Activated naive CD4-positive, alpha-beta T cell treated with anti-CD3 and anti-CD28 coated beads for 36 hours (primary cell): ENCODE results near the gene EIF4E2. TPM values are rescaled to one million over a fixed set of nuclear protein-coding genes. Genes with fewer than 3 reads are reported as not detected.
A peak's percentile ranks its signal among the peaks of the same experiment; 100 is the strongest.

Experiments
- CTCF ChIA-PET: fragments of 350-600 bp; sonication (Branson Sonifier 250); formaldehyde crosslinking; loops from one replicate; lab custom pipeline; 2021; ENCODE audit warnings: antibody characterized with exemption; lab: Charles Lee
- DNase-seq: peaks from one replicate; pipeline ENCODE4 v3.0.0-alpha.2; 2020
- H3K27ac Mint-ChIP-seq: one replicate; pipeline ENCODE4 v1.8.0; 2021; ENCODE audit warnings: mild to moderate bottlenecking, mixed read lengths
- H3K27me3 Mint-ChIP-seq: one replicate; pipeline ENCODE4 v1.8.0; 2021; ENCODE audit warnings: low read depth, mixed read lengths
- H3K36me3 Mint-ChIP-seq: one replicate; pipeline ENCODE4 v1.8.0; 2021; ENCODE audit warnings: low read depth, mixed read lengths
- H3K4me1 Mint-ChIP-seq: one replicate; pipeline ENCODE4 v1.8.0; 2021; ENCODE audit warnings: low read depth, mixed read lengths
- H3K4me3 Mint-ChIP-seq: one replicate; pipeline ENCODE4 v1.8.0; 2021; ENCODE audit warnings: mild to moderate bottlenecking, moderate library complexity, mixed read lengths
- H3K9me3 Mint-ChIP-seq: one replicate; pipeline ENCODE4 v1.8.0; 2021; ENCODE audit warnings: mixed read lengths
- intact Hi-C: fragments of 100-400 bp; cut with micrococcal nuclease; formaldehyde crosslinking; loops from one replicate; pipeline ENCODE4 v1.15.1; 2023
- total RNA-seq, 2 experiments: library from RNA; stranded (reverse); gene quantifications; one replicate each; pipeline ENCODE4 v1.2.3, GENCODE V29; 2021

Gene EIF4E2
- total RNA-seq, 2 experiments from 2014 or later: 46.6 to 54.1 TPM

- Mint-ChIP-seq H3K27me3 (no peaks in the 10 kb centered on the region), H3K4me3 (no peak overlapping the region), H3K9me3 (peaks cover 5% of the 10 kb centered on the region), H3K36me3 (no peaks in the 10 kb centered on the region), H3K27ac (no peak overlapping the region), H3K4me1 (peaks cover 8% of the 10 kb centered on the region)
- DNase-seq: no peak
- CTCF ChIA-PET: no interaction called here
- intact Hi-C loops: no loop called here
Observed at GRCh38 chr2:232597362-232598079, 47.0 kb downstream of the EIF4E2 start.

- no peak overlapping the region for H3K27ac Mint-ChIP-seq
- no peak overlapping the region for H3K4me3 Mint-ChIP-seq
- H3K36me3 Mint-ChIP-seq: no peaks in the 10 kb centered on the region
- no peaks in the 10 kb centered on the region for H3K27me3 Mint-ChIP-seq
- intact Hi-C loops: no loop called here
- peaks cover 3% of the 10 kb centered on the region for H3K4me1 Mint-ChIP-seq
- no peak for DNase-seq
- peaks cover 5% of the 10 kb centered on the region for H3K9me3 Mint-ChIP-seq
- CTCF ChIA-PET: no interaction called here
Observed at GRCh38 chr2:232598293-232598692, 47.8 kb downstream of the EIF4E2 start.

- Mint-ChIP-seq H3K4me3 (no peak overlapping the region), H3K27me3 (no peaks in the 10 kb centered on the region), H3K4me1 (no peaks in the 10 kb centered on the region), H3K36me3 (no peaks in the 10 kb centered on the region), H3K9me3 (peaks cover 5% of the 10 kb centered on the region), H3K27ac (no peak overlapping the region)
- DNase-seq: no peak
- CTCF ChIA-PET: interaction anchor here (0.6 kb wide), 1 partner anchor 21 kb away, joined by 3 read pairs; no protein-coding TSS in a partner anchor
- intact Hi-C loops: loop anchor here (10.0 kb wide), 1 partner anchor 95 kb away; the partner anchor contains the start of gene GIGYF2
Observed at GRCh38 chr2:232600053-232600773, 49.7 kb downstream of the EIF4E2 start.

- Mint-ChIP-seq H3K27me3 (no peaks in the 10 kb centered on the region), H3K27ac (no peak overlapping the region), H3K9me3 (no peaks in the 10 kb centered on the region), H3K36me3 (no peaks in the 10 kb centered on the region), H3K4me1 (peaks cover 3% of the 10 kb centered on the region), H3K4me3 (no peak overlapping the region)
- CTCF ChIA-PET: no interaction called here
- DNase-seq: no peak
- intact Hi-C loops: loop anchor here (10.0 kb wide), 1 partner anchor 92 kb away; the partner anchor contains the start of gene GIGYF2
Observed at GRCh38 chr2:232603283-232603682, 52.8 kb downstream of the EIF4E2 start.

- DNase-seq: no peak
- intact Hi-C loops: loop anchor here (10.0 kb wide), 1 partner anchor 90 kb away; the partner anchor contains the start of gene GIGYF2
- no peaks in the 10 kb centered on the region for H3K36me3 Mint-ChIP-seq
- no peak overlapping the region for H3K27ac Mint-ChIP-seq
- CTCF ChIA-PET: interaction anchor here (1.1 to 1.3 kb wide), 4 partner anchors 13 to 450 kb away, joined by 3 to 8 read pairs (median 4); no protein-coding TSS in a partner anchor
- H3K4me3 Mint-ChIP-seq: no peak overlapping the region
- no peaks in the 10 kb centered on the region for H3K9me3 Mint-ChIP-seq
- H3K4me1 Mint-ChIP-seq: peaks cover 3% of the 10 kb centered on the region
- no peaks in the 10 kb centered on the region for H3K27me3 Mint-ChIP-seq
Observed at GRCh38 chr2:232604535-232604934, 54.0 kb downstream of the EIF4E2 start.

GRCh38 chr2:232607011-232607410 is 56.5 kb downstream of the EIF4E2 start:
- intact Hi-C loops: loop anchor here (2.0 to 10.0 kb wide), 4 partner anchors 62 to 835 kb away; partner anchors contain the start of gene GIGYF2
- CTCF ChIA-PET: interaction anchor here (0.6 to 1.1 kb wide), 2 partner anchors 446 to 890 kb away, joined by 3 read pairs; no protein-coding TSS in a partner anchor
- H3K36me3 Mint-ChIP-seq: no peaks in the 10 kb centered on the region

GRCh38 chr2:232609607-232610006 is 59.1 kb downstream of the EIF4E2 start:
- Mint-ChIP-seq H3K9me3 (no peaks in the 10 kb centered on the region), H3K4me1 (peaks cover 3% of the 10 kb centered on the region), H3K4me3 (no peak overlapping the region), H3K27ac (no peak overlapping the region), H3K36me3 (no peaks in the 10 kb centered on the region), H3K27me3 (no peaks in the 10 kb centered on the region)
- CTCF ChIA-PET: interaction anchor here (2.3 kb wide), 1 partner anchor 16 kb away, joined by 6 read pairs; no protein-coding TSS in a partner anchor
- intact Hi-C loops: loop anchor here (5.0 to 10.0 kb wide), 3 partner anchors 85 to 833 kb away; partner anchors contain the start of gene GIGYF2
- no peak for DNase-seq

More at GRCh38 chr2:232607011-232607410, 56.5 kb downstream of the EIF4E2 start:
- H3K9me3 Mint-ChIP-seq: no peaks in the 10 kb centered on the region
- peaks cover 3% of the 10 kb centered on the region for H3K4me1 Mint-ChIP-seq
- H3K27ac Mint-ChIP-seq: no peak overlapping the region
- no peaks in the 10 kb centered on the region for H3K27me3 Mint-ChIP-seq
- no peak overlapping the region for H3K4me3 Mint-ChIP-seq
- DNase-seq: no peak

- Mint-ChIP-seq H3K27me3 (no peaks in the 10 kb centered on the region), H3K4me1 (peaks cover 3% of the 10 kb centered on the region), H3K36me3 (no peaks in the 10 kb centered on the region), H3K4me3 (no peak overlapping the region), H3K27ac (no peak overlapping the region), H3K9me3 (no peaks in the 10 kb centered on the region)
- intact Hi-C loops: no loop called here
- no peak for DNase-seq
- CTCF ChIA-PET: interaction anchor here (2.3 kb wide), 1 partner anchor 17 kb away, joined by 6 read pairs; no protein-coding TSS in a partner anchor
Observed at GRCh38 chr2:232610081-232610480, 59.6 kb downstream of the EIF4E2 start.

GRCh38 chr2:232611061-232611460 is 60.6 kb downstream of the EIF4E2 start:
- H3K27me3 Mint-ChIP-seq: no peaks in the 10 kb centered on the region
- DNase-seq: no peak
- H3K9me3 Mint-ChIP-seq: no peaks in the 10 kb centered on the region
- intact Hi-C loops: no loop called here
- no peaks in the 10 kb centered on the region for H3K4me1 Mint-ChIP-seq
- no peaks in the 10 kb centered on the region for H3K36me3 Mint-ChIP-seq
- no peak overlapping the region for H3K4me3 Mint-ChIP-seq
- CTCF ChIA-PET: interaction anchor here (0.6 to 2.3 kb wide), 5 partner anchors 18 to 712 kb away, joined by 3 to 7 read pairs (median 5); no protein-coding TSS in a partner anchor
- H3K27ac Mint-ChIP-seq: no peak overlapping the region

- CTCF ChIA-PET: interaction anchor here (0.7 to 2.3 kb wide), 6 partner anchors 17 to 711 kb away, joined by 3 to 7 read pairs (median 4); no protein-coding TSS in a partner anchor
- Mint-ChIP-seq H3K27ac (no peak overlapping the region), H3K36me3 (no peaks in the 10 kb centered on the region), H3K4me3 (no peak overlapping the region), H3K27me3 (no peaks in the 10 kb centered on the region), H3K9me3 (no peaks in the 10 kb centered on the region), H3K4me1 (no peaks in the 10 kb centered on the region)
- peak; percentile 79 for DNase-seq
- intact Hi-C loops: no loop called here
Observed at GRCh38 chr2:232611559-232612218, 61.2 kb downstream of the EIF4E2 start.

- intact Hi-C loops: no loop called here
- Mint-ChIP-seq H3K4me1 (no peaks in the 10 kb centered on the region), H3K27me3 (no peaks in the 10 kb centered on the region), H3K36me3 (no peaks in the 10 kb centered on the region), H3K9me3 (no peaks in the 10 kb centered on the region), H3K27ac (no peak overlapping the region), H3K4me3 (no peak overlapping the region)
- no peak for DNase-seq
- CTCF ChIA-PET: interaction anchor here (0.6 to 0.7 kb wide), 2 partner anchors 39 to 373 kb away, joined by 3 read pairs; no protein-coding TSS in a partner anchor
Observed at GRCh38 chr2:232613538-232614134, 63.1 kb downstream of the EIF4E2 start.
